GM12878 (cell line): ENCODE data around the gene MEGF11. TPM values are rescaled to one million over a fixed set of nuclear protein-coding genes. Genes with fewer than 3 reads are reported as not detected.

ENCODE experiments used
- ATAC-seq: fragments of 200-7000 bp; cut with Tn5 transposase; 3 replicates; pipeline ENCODE4 v1.9.1; 2020; ENCODE audit warnings: mild to moderate bottlenecking, moderate library complexity
- BruUV-seq: library from RNA; stranded (reverse); fragments of 400-500 nt; replicated peaks from 2 replicates; lab custom pipeline; 2021; lab: Mats Ljungman, UMichigan
- CTCF ChIA-PET: fragments of 300-600 bp; sonication (Branson Sonifier 250); formaldehyde crosslinking; extraction: SDS; loops from one replicate; lab custom pipeline; 2021; ENCODE audit warnings: inconsistent platforms; lab: Yijun Ruan, JAX
- POLR2A ChIA-PET: fragments of 350-600 bp; formaldehyde crosslinking; extraction: SDS; loops from one replicate; lab custom pipeline; 2021; ENCODE audit warnings: inconsistent platforms; lab: Charles Lee
- RAD21 ChIA-PET: fragments of 300-600 bp; sonication (Branson Sonifier 250); formaldehyde crosslinking; loops from one replicate; lab custom pipeline; 2023; ENCODE audit warnings: antibody characterized with exemption; ENCODE audit not compliant: unreplicated experiment; lab: Charles Lee
- SMC1A ChIA-PET: fragments of 300-600 bp; sonication (Branson Sonifier 250); formaldehyde crosslinking; loops from one replicate; lab custom pipeline; 2023; ENCODE audit not compliant: unreplicated experiment, uncharacterized antibody; lab: Charles Lee
- DNase-seq: peaks from one replicate; pipeline ENCODE4 v3.0.0-alpha.2; 2011; ENCODE audit warnings: low read depth, low spot score
- FAIRE-seq: peaks from 3 replicates; lab custom pipeline; 2011; peaks lifted over from hg19 to GRCh38; lab: Jason Lieb, UNC
- H2AFZ ChIP-seq: 2 replicates; pipeline ENCODE4 v1.6.0; 2011; ENCODE audit warnings: low read depth, low read length, control low read depth; ENCODE audit not compliant: control insufficient read depth
- H3K27ac ChIP-seq: 2 replicates; pipeline ENCODE4 v1.5.1; 2011; ENCODE audit warnings: control low read depth; ENCODE audit not compliant: control insufficient read depth, insufficient read depth
- H3K27me3 ChIP-seq, 2 experiments: replicated peaks in 1 of 2; 2 replicates each; pipeline versions ENCODE4 v1.6.0 to v1.6.1; 2011; ENCODE audit warnings: low read length in 1 of 2; ENCODE audit not compliant: control insufficient read depth in 2 of 2, insufficient read depth in 2 of 2
- H3K36me3 ChIP-seq, 2 experiments: 2 replicates each; pipeline ENCODE4 v1.5.1; 2011; ENCODE audit warnings: low read length in 1 of 2; ENCODE audit not compliant: control insufficient read depth in 2 of 2, insufficient read depth in 2 of 2
- H3K4me1 ChIP-seq: 2 replicates; pipeline ENCODE4 v1.6.1; 2011; ENCODE audit warnings: mild to moderate bottlenecking, low read length, moderate library complexity, mixed read lengths; ENCODE audit not compliant: control insufficient read depth, insufficient read depth
- H3K4me2 ChIP-seq: 2 replicates; pipeline ENCODE4 v1.6.0; 2011; ENCODE audit warnings: control low read depth; ENCODE audit not compliant: control insufficient read depth, insufficient read depth
- H3K4me3 ChIP-seq: fragments of 200-600 bp; sonication (generic); 2 replicates; pipeline ENCODE4 v1.5.1; 2016
- H3K79me2 ChIP-seq: 2 replicates; pipeline ENCODE4 v1.6.0; 2011; ENCODE audit warnings: low read length; ENCODE audit not compliant: control insufficient read depth, insufficient read depth
- H3K9ac ChIP-seq: 2 replicates; pipeline ENCODE4 v1.8.0; 2011; ENCODE audit warnings: low read length, control low read depth, mixed read lengths; ENCODE audit not compliant: control insufficient read depth, insufficient read depth
- H3K9me3 ChIP-seq: replicated peaks from 3 replicates; pipeline ENCODE4 v1.5.1; 2011; ENCODE audit warnings: mild to moderate bottlenecking, low read length; ENCODE audit not compliant: control insufficient read depth, insufficient read depth
- H4K20me1 ChIP-seq: 2 replicates; pipeline ENCODE4 v1.6.0; 2011; ENCODE audit not compliant: control insufficient read depth, insufficient read depth
- ATF3 ChIP-seq: IDR thresholded peaks from 2 replicates; pipeline ENCODE4 v1.6.1; 2011; ENCODE audit warnings: low read depth, mild to moderate bottlenecking, low read length, moderate library complexity, borderline replicate concordance; ENCODE audit errors: extremely low read depth
- BCL3 ChIP-seq: IDR thresholded peaks from 2 replicates; pipeline ENCODE4 v1.6.1; 2011; ENCODE audit warnings: borderline replicate concordance, low read depth, mild to moderate bottlenecking, moderate library complexity, low read length; ENCODE audit not compliant: insufficient read depth, poor library complexity, severe bottlenecking
- BRCA1 ChIP-seq: IDR thresholded peaks from 2 replicates; pipeline ENCODE4 v1.6.1; 2011; ENCODE audit warnings: low read depth, low read length, improper control_type of control experiment
- CBFB ChIP-seq: IDR thresholded peaks from 2 replicates; pipeline ENCODE4 v1.6.1; 2016; ENCODE audit warnings: antibody characterized with exemption, low read depth
- CREB1 ChIP-seq: IDR thresholded peaks from 2 replicates; pipeline ENCODE4 v1.6.1; 2012; ENCODE audit warnings: low read depth, mild to moderate bottlenecking, inconsistent platforms
- CTCF ChIP-seq, 3 experiments: IDR thresholded peaks in 2 of 3; conservative IDR thresholded peaks in 1 of 3; 2 replicates each; pipeline ENCODE4 v1.5.1; 2011; ENCODE audit warnings: low read depth in 3 of 3, low read length in 3 of 3, mild to moderate bottlenecking in 3 of 3, control low read depth in 2 of 3, moderate library complexity in 2 of 3, inconsistent platforms in 1 of 3, mixed read lengths in 1 of 3; ENCODE audit not compliant: control insufficient read depth in 2 of 3, insufficient read depth in 1 of 3; ENCODE audit errors: extremely low read depth in 1 of 3
- E2F4 ChIP-seq: IDR thresholded peaks from 2 replicates; pipeline ENCODE4 v1.6.1; 2012; ENCODE audit warnings: low read depth, low read length, improper control_type of control experiment
- IKZF1 ChIP-seq: fragments of 450-650 bp; conservative IDR thresholded peaks from 2 replicates; pipeline ENCODE4 v1.6.1; 2017; ENCODE audit warnings: antibody characterized with exemption, mild to moderate bottlenecking
- JUND ChIP-seq: IDR thresholded peaks from 2 replicates; pipeline ENCODE4 v1.6.1; 2012; ENCODE audit warnings: low read depth, mild to moderate bottlenecking, low read length, improper control_type of control experiment, moderate library complexity
- MEF2A ChIP-seq: IDR thresholded peaks from 2 replicates; pipeline ENCODE4 v1.6.1; 2011; ENCODE audit warnings: low read depth, mild to moderate bottlenecking, low read length, moderate library complexity; ENCODE audit not compliant: insufficient read depth
- NBN ChIP-seq: fragments of 450-650 bp; IDR thresholded peaks from 2 replicates; pipeline ENCODE4 v1.6.1; 2016
- NFYA ChIP-seq: IDR thresholded peaks from 2 replicates; pipeline ENCODE4 v1.6.1; 2011; ENCODE audit warnings: low read depth, mild to moderate bottlenecking, low read length, improper control_type of control experiment, borderline replicate concordance
- PML ChIP-seq: IDR thresholded peaks from 2 replicates; pipeline ENCODE4 v1.6.1; 2012; ENCODE audit warnings: low read length, inconsistent platforms
- POLR2AphosphoS5 ChIP-seq: IDR thresholded peaks from 2 replicates; pipeline ENCODE4 v1.6.1; 2011; ENCODE audit warnings: mild to moderate bottlenecking, low read length, inconsistent platforms
- RCOR1 ChIP-seq: conservative IDR thresholded peaks from 2 replicates; pipeline ENCODE4 v1.6.1; 2012; ENCODE audit warnings: low read depth, low read length, improper control_type of control experiment
- SPI1 ChIP-seq: IDR thresholded peaks from 2 replicates; pipeline ENCODE4 v1.6.1; 2011; ENCODE audit warnings: low read depth, mild to moderate bottlenecking, low read length, moderate library complexity, borderline replicate concordance; ENCODE audit not compliant: insufficient read depth
- SUZ12 ChIP-seq: fragments of 200-600 bp; sonication (generic); IDR thresholded peaks from one replicate; pipeline ENCODE4 v1.6.1; 2018; ENCODE audit warnings: antibody characterized with exemption, mild to moderate bottlenecking; ENCODE audit not compliant: unreplicated experiment
- TAF1 ChIP-seq: IDR thresholded peaks from 2 replicates; pipeline ENCODE4 v1.6.1; 2011; ENCODE audit warnings: mild to moderate bottlenecking, low read depth, low read length, borderline replicate concordance
- ZNF217 ChIP-seq: fragments of 450-650 bp; IDR thresholded peaks from 2 replicates; pipeline ENCODE4 v1.6.1; 2017; ENCODE audit warnings: antibody characterized with exemption, mild to moderate bottlenecking
- WGBS: methylation state at CpG from one replicate; pipeline ENCODE4 v1.1.6; 2016; ENCODE audit warnings: low lambda C conversion rate; ENCODE audit not compliant: insufficient replicate concordance, insufficient coverage; ENCODE audit errors: missing lambda C conversion rate; 5-methylcytosine and 5-hydroxymethylcytosine counted together
- in situ Hi-C: fragments of 300-500 bp; cut with MboI; formaldehyde crosslinking; loops from 9 replicates; pipeline ENCODE4 v1.14.3; 2018; ENCODE audit warnings: mixed read lengths
- intact Hi-C: fragments of 100-400 bp; cut with micrococcal nuclease; formaldehyde crosslinking; loops from one replicate; pipeline ENCODE4 v1.14.2; 2022; ENCODE audit not compliant: unreplicated experiment
- polyA plus RNA-seq, 11 experiments: library from polyadenylated mRNA; depleted of rRNA in 4 of 11; unstranded in 6 of 11; stranded (reverse) in 5 of 11; fragments of >200 nt; fragmentation: Nextera tagmentation in 4 of 11; fragmentation: Illumina TruSeq in 1 of 11; extraction: Ambion mirVana in 4 of 11; extraction: Trizol in 1 of 11; gene quantifications; 1 replicate in 1 of 11; 2 replicates in 10 of 11; pipeline versions ENCODE4 v1.2.1 to v1.2.3, GENCODE V29; 2011 to 2016; ENCODE audit warnings: inconsistent platforms in 2 of 11, missing spikeins in 2 of 11, low read depth in 1 of 11
- total RNA-seq, 4 experiments: library from RNA; depleted of rRNA in 3 of 4; stranded (reverse); fragments of >200 nt in 3 of 4; fragmentation: Illumina TruSeq in 1 of 4; extraction: Trizol in 1 of 4; gene quantifications; 2 replicates each; pipeline versions ENCODE4 v1.2.1 to v1.2.3, GENCODE V29; 2013 to 2021

Gene MEGF11
- total and polyA plus RNA-seq, 10 of the 15 experiments (the other 5 are each of a cell fraction or from before 2014, with no cell fraction given), result 0.03 to 1.7 (median 0.49) TPM

GRCh38 chr15:66138096-66138783, 115.3 kb downstream of the MEGF11 start:
- 39% methylated on average over 10 of the region's 10 CpGs for WGBS
- RAD21 ChIA-PET, result no interaction called here

More at GRCh38 chr15:66138096-66138783, 115.3 kb downstream of the MEGF11 start:
- H3K36me3 ChIP-seq, result no peaks in the 10 kb centered on the region
- ATAC-seq (no peak), DNase-seq (no peak), FAIRE-seq (no peak)
- no peaks in the 10 kb centered on the region for H4K20me1 ChIP-seq
- intact Hi-C loops, result no loop called here
- H3K9ac ChIP-seq, result no peak overlapping the region
- no peak overlapping the region for H3K4me2 ChIP-seq
- no peak overlapping the region for H3K27ac ChIP-seq
- H3K79me2 ChIP-seq, result no peaks in the 10 kb centered on the region
- H3K4me3 ChIP-seq, result no peak overlapping the region
- ChIA-PET SMC1A (no interaction called here), POLR2A (no interaction called here), CTCF (no interaction called here)
- no peak for TF ChIP-seq SPI1
- no peak for TF ChIP-seq ATF3
- no peak for TF ChIP-seq NBN
- TF ChIP-seq MEF2A, result no peak
- no peak for TF ChIP-seq CTCF (IDR thresholded peaks at IDR 0.05 in 2 of 3, conservative IDR thresholded peaks at IDR 0.05 in 1 of 3; ENCODE audit: control insufficient read depth in 2 of 3, extremely low read depth in 1 of 3, insufficient read depth in 1 of 3, low read depth in 3 of 3, low read length in 3 of 3)
- TF ChIP-seq RCOR1, result no peak
- no peak for TF ChIP-seq BCL3
- TF ChIP-seq IKZF1, result no peak
- no peak for TF ChIP-seq SUZ12
- no peak for TF ChIP-seq ZNF217
- no peak for TF ChIP-seq NFYA
- no peak for TF ChIP-seq TAF1
- no peak for TF ChIP-seq CBFB
- TF ChIP-seq PML, result no peak
- TF ChIP-seq JUND, result no peak
- TF ChIP-seq BRCA1, result no peak
- TF ChIP-seq CREB1, result no peak
- TF ChIP-seq E2F4, result no peak
- no peak for TF ChIP-seq POLR2AphosphoS5
- in situ Hi-C loops, result no loop called here
- H3K4me1 ChIP-seq, result no peaks in the 10 kb centered on the region
- no peak overlapping the region for H2AFZ ChIP-seq
- H3K27me3 ChIP-seq, result no peaks in the 10 kb centered on the region; a peak in 1 of 4 replicates
- BruUV-seq, result no TSS peak
- H3K9me3 ChIP-seq, result no peaks in the 10 kb centered on the region
